KOPT-K1 (cell line): ENCODE results near the gene OCSTAMP.

ENCODE experiments used
- H3K27ac ChIP-seq: fragments of 200-600 bp; sonication (generic); 2 replicates; pipeline ENCODE4 v1.5.1; 2016; ENCODE audit warnings: antibody characterized with exemption, mild to moderate bottlenecking, low read depth, low read length; ENCODE audit not compliant: poor library complexity, severe bottlenecking
- H3K36me3 ChIP-seq: fragments of 200-600 bp; sonication (generic); 2 replicates; pipeline ENCODE4 v1.5.1; 2017; ENCODE audit warnings: antibody characterized with exemption, mild to moderate bottlenecking, low read length, moderate library complexity; ENCODE audit not compliant: insufficient read depth
- H3K9me3 ChIP-seq: fragments of 200-600 bp; sonication (generic); 2 replicates; pipeline ENCODE4 v1.5.1; 2017; ENCODE audit warnings: antibody characterized with exemption, low read length, mild to moderate bottlenecking; ENCODE audit not compliant: insufficient read depth, poor library complexity, severe bottlenecking

Gene OCSTAMP

GRCh38 chr20:46551522-46552381, 1.3 kb upstream of the OCSTAMP start:
- Histone ChIP-seq H3K36me3 (no peaks in the 10 kb centered on the region), H3K27ac (no peak overlapping the region), H3K9me3 (no peaks in the 10 kb centered on the region)

- no peaks in the 10 kb centered on the region for H3K9me3 ChIP-seq
- no peak overlapping the region for H3K27ac ChIP-seq
- H3K36me3 ChIP-seq, result no peaks in the 10 kb centered on the region
These were observed 1.1 kb downstream of the OCSTAMP start for GRCh38 chr20:46549188-46549972.

- Histone ChIP-seq H3K36me3 (no peaks in the 10 kb centered on the region), H3K9me3 (no peaks in the 10 kb centered on the region), H3K27ac (no peak overlapping the region)
These were observed 1.8 kb downstream of the OCSTAMP start for GRCh38 chr20:46548688-46549087.

GRCh38 chr20:46547995-46548394, 2.5 kb downstream of the OCSTAMP start:
- Histone ChIP-seq H3K9me3 (no peaks in the 10 kb centered on the region), H3K27ac (no peak overlapping the region), H3K36me3 (no peaks in the 10 kb centered on the region)

GRCh38 chr20:46546936-46547335, 3.5 kb downstream of the OCSTAMP start:
- Histone ChIP-seq H3K36me3 (no peaks in the 10 kb centered on the region), H3K9me3 (no peaks in the 10 kb centered on the region), H3K27ac (no peak overlapping the region)

- no peaks in the 10 kb centered on the region for H3K36me3 ChIP-seq
- peak overlapping the region; percentile 61 for H3K27ac ChIP-seq
- H3K9me3 ChIP-seq, result no peaks in the 10 kb centered on the region
These were observed 4.2 kb downstream of the OCSTAMP start for GRCh38 chr20:46546298-46546697.

- Histone ChIP-seq H3K9me3 (no peaks in the 10 kb centered on the region), H3K36me3 (no peaks in the 10 kb centered on the region), H3K27ac (peak overlapping the region; percentile 61)
These were observed 4.7 kb downstream of the OCSTAMP start for GRCh38 chr20:46545827-46546138.

- Histone ChIP-seq H3K36me3 (no peaks in the 10 kb centered on the region), H3K9me3 (no peaks in the 10 kb centered on the region), H3K27ac (peak overlapping the region; percentile 61)
These were observed 5.2 kb downstream of the OCSTAMP start for GRCh38 chr20:46545077-46545826.

- Histone ChIP-seq H3K27ac (peak overlapping the region; percentile 61), H3K9me3 (no peaks in the 10 kb centered on the region), H3K36me3 (no peaks in the 10 kb centered on the region)
These were observed 5.9 kb downstream of the OCSTAMP start for GRCh38 chr20:46544576-46544975.

GRCh38 chr20:46543959-46544358, 6.5 kb downstream of the OCSTAMP start:
- no peaks in the 10 kb centered on the region for H3K36me3 ChIP-seq
- no peaks in the 10 kb centered on the region for H3K9me3 ChIP-seq
- no peak overlapping the region for H3K27ac ChIP-seq

GRCh38 chr20:46543033-46543432, 7.4 kb downstream of the OCSTAMP start:
- Histone ChIP-seq H3K9me3 (no peaks in the 10 kb centered on the region), H3K27ac (no peak overlapping the region), H3K36me3 (no peaks in the 10 kb centered on the region)

- Histone ChIP-seq H3K27ac (no peak overlapping the region), H3K9me3 (no peaks in the 10 kb centered on the region), H3K36me3 (no peaks in the 10 kb centered on the region)
These were observed 9.1 kb downstream of the OCSTAMP start for GRCh38 chr20:46541229-46541935.

- no peak overlapping the region for H3K27ac ChIP-seq
- no peaks in the 10 kb centered on the region for H3K36me3 ChIP-seq
- peaks cover 6% of the 10 kb centered on the region for H3K9me3 ChIP-seq
These were observed 11.3 kb downstream of the OCSTAMP start for GRCh38 chr20:46539113-46539512.

- no peak overlapping the region for H3K27ac ChIP-seq
These were observed 19.8 kb downstream of the OCSTAMP start for GRCh38 chr20:46530640-46531039.

More at GRCh38 chr20:46530640-46531039, 19.8 kb downstream of the OCSTAMP start:
- no peaks in the 10 kb centered on the region for H3K36me3 ChIP-seq
- peaks cover 8% of the 10 kb centered on the region for H3K9me3 ChIP-seq
